HepG2 (cell line): Measurements from ENCODE around the gene RHOBTB3. TPM values are rescaled to one million over a fixed set of nuclear protein-coding genes. Genes with fewer than 3 reads are reported as not detected.

ENCODE experiments used
- EEA1 ChIP-seq: sonication (generic); formaldehyde crosslinking; IDR thresholded peaks from 2 replicates; pipeline ENCODE4 v1.5.1; 2020; ENCODE audit warnings: mild to moderate bottlenecking, missing genetic modification reagents, borderline replicate concordance
- EP300 ChIP-seq, 3 experiments: sonication (generic) in 1 of 3; formaldehyde crosslinking in 1 of 3; IDR thresholded peaks; 2 replicates each; pipeline versions ENCODE4 v1.5.1 to v1.6.1; 2011 to 2020; ENCODE audit warnings: low read depth in 2 of 3, low read length in 2 of 3, borderline replicate concordance in 1 of 3, improper control_type of control experiment in 1 of 3, mild to moderate bottlenecking in 1 of 3, missing genetic modification reagents in 1 of 3, moderate library complexity in 1 of 3
- FOSL2 ChIP-seq: sonication (generic); formaldehyde crosslinking; IDR thresholded peaks from 2 replicates; pipeline ENCODE4 v1.4.0; 2020; ENCODE audit warnings: missing genetic modification reagents
- FOXJ3 ChIP-seq: sonication (generic); formaldehyde crosslinking; IDR thresholded peaks from 2 replicates; pipeline ENCODE4 v1.4.0; 2020; ENCODE audit warnings: missing genetic modification reagents, mild to moderate bottlenecking, borderline replicate concordance
- HMG20B ChIP-seq: conservative IDR thresholded peaks from 2 replicates; pipeline ENCODE4 v1.6.1; 2016; ENCODE audit warnings: missing genetic modification reagents, missing compliant biosample characterization
- ONECUT2 ChIP-seq: sonication (generic); formaldehyde crosslinking; IDR thresholded peaks from 2 replicates; pipeline ENCODE4 v1.4.0; 2020; ENCODE audit warnings: missing genetic modification reagents
- PBX2 ChIP-seq: IDR thresholded peaks from 2 replicates; pipeline ENCODE4 v1.6.1; 2016; ENCODE audit warnings: control low read depth
- PPARG ChIP-seq: conservative IDR thresholded peaks from 2 replicates; pipeline ENCODE4 v1.6.1; 2016; ENCODE audit warnings: missing biosample characterization, missing genetic modification reagents
- SMAD3 ChIP-seq: sonication (generic); formaldehyde crosslinking; IDR thresholded peaks from 2 replicates; pipeline ENCODE4 v1.4.0; 2020; ENCODE audit warnings: missing genetic modification reagents
- SRF ChIP-seq: IDR thresholded peaks from 2 replicates; pipeline ENCODE4 v1.6.1; 2011; ENCODE audit warnings: mild to moderate bottlenecking, low read depth, low read length, moderate library complexity
- ZNF337 ChIP-seq: sonication (generic); formaldehyde crosslinking; IDR thresholded peaks from 2 replicates; pipeline ENCODE4 v1.5.1; 2020; ENCODE audit warnings: missing genetic modification reagents, low read depth, mild to moderate bottlenecking, borderline replicate concordance
- ZNF556 ChIP-seq: sonication (generic); formaldehyde crosslinking; IDR thresholded peaks from 2 replicates; pipeline ENCODE4 v1.4.0; 2020; ENCODE audit warnings: mild to moderate bottlenecking, missing genetic modification reagents, borderline replicate concordance
- ZNF687 ChIP-seq: sonication (generic); formaldehyde crosslinking; IDR thresholded peaks from 2 replicates; pipeline ENCODE4 v1.5.1; 2020; ENCODE audit warnings: mild to moderate bottlenecking, missing genetic modification reagents, moderate library complexity
- ZNF713 ChIP-seq: sonication (generic); formaldehyde crosslinking; IDR thresholded peaks from 2 replicates; pipeline ENCODE4 v1.4.0; 2020; ENCODE audit warnings: mild to moderate bottlenecking, missing genetic modification reagents
- polyA plus RNA-seq, 8 experiments: library from polyadenylated mRNA; depleted of rRNA in 3 of 8; stranded (reverse) in 7 of 8; unstranded in 1 of 8; fragments of >200 nt; fragmentation: Illumina TruSeq in 4 of 8; extraction: Trizol in 4 of 8; gene quantifications; 2 replicates each; pipeline versions ENCODE4 v1.2.1 to v1.2.3, GENCODE V29; 2011 to 2016; ENCODE audit warnings: low read depth in 4 of 8, missing spikeins in 1 of 8, mixed read lengths in 1 of 8; ENCODE audit not compliant: insufficient read depth in 1 of 8
- total RNA-seq, 5 experiments: library from RNA; depleted of rRNA; stranded (reverse); fragments of >200 nt; fragmentation: Illumina TruSeq; extraction: Trizol; gene quantifications; 2 replicates each; pipeline ENCODE4 v1.2.3, GENCODE V29; 2016; ENCODE audit warnings: low read depth in 1 of 5

The RHOBTB3 gene
- total and polyA plus RNA-seq, 2 of the 13 experiments (the other 11 are each of a cell fraction or from before 2014, with no cell fraction given): 31.6 to 35.4 TPM

GRCh38 chr5:95826949-95827891 lies 96.1 kb downstream of the RHOBTB3 start (continued):
- 0 out of 2 replicates have a peak, but pooled peaks have one; percentile 62 for TF ChIP-seq HMG20B
- peak; percentile 44; the same call in 1 of the 2 replicates for TF ChIP-seq ZNF337 (CRISPR knock-in tag)
- TF ChIP-seq ONECUT2 (CRISPR knock-in tag): peak; percentile 23; the same call in 1 of the 2 replicates
- peak; percentile 88; the same call in 1 of the 2 replicates for TF ChIP-seq ZNF556 (CRISPR knock-in tag)
- TF ChIP-seq PBX2 (CRISPR knock-in tag): 0 out of 2 replicates have a peak, but pooled peaks have one; percentile 42
- TF ChIP-seq ZNF687 (CRISPR knock-in tag): peak; percentile 54; the same call in 1 of the 2 replicates
- 0 out of 2 replicates have a peak, but pooled peaks have one; percentile 36 for TF ChIP-seq ZNF713
- peak; percentile 84 for TF ChIP-seq FOSL2
- peak; percentile 72 for TF ChIP-seq PPARG (CRISPR knock-in tag)
- TF ChIP-seq EP300 (IDR thresholded peaks at IDR 0.05; ENCODE audit: low read depth in 2 of 2, low read length in 2 of 2): peak; percentile 22 to 83; a peak in 2 of 4 replicates
- TF ChIP-seq EP300 (CRISPR knock-in tag; IDR thresholded peaks at IDR 0.05; ENCODE audit: borderline replicate concordance): peak; percentile 70
- TF ChIP-seq SMAD3: peak; percentile 89
- peak; percentile 63; the same call in 1 of the 2 replicates for TF ChIP-seq FOXJ3 (CRISPR knock-in tag)
- no peak for TF ChIP-seq EEA1
- TF ChIP-seq SRF: no peak
